HG03039 (cell line): ENCODE results near the gene SPAG16.

Source experiments
- ATAC-seq: cut with Tn5 transposase; IDR thresholded peaks from one replicate; pipeline ENCODE4 v1.9.1; 2021; ENCODE audit warnings: mild to moderate bottlenecking, moderate library complexity; ENCODE audit not compliant: unreplicated experiment

Gene SPAG16

GRCh38 chr2:214130114-214130513, 845.9 kb downstream of the SPAG16 start:
- ATAC-seq: no peak

GRCh38 chr2:214135966-214136365, 851.7 kb downstream of the SPAG16 start:
- ATAC-seq: no peak

- no peak for ATAC-seq
These were observed 854.5 kb downstream of the SPAG16 start for GRCh38 chr2:214138779-214139178.

DNA sequence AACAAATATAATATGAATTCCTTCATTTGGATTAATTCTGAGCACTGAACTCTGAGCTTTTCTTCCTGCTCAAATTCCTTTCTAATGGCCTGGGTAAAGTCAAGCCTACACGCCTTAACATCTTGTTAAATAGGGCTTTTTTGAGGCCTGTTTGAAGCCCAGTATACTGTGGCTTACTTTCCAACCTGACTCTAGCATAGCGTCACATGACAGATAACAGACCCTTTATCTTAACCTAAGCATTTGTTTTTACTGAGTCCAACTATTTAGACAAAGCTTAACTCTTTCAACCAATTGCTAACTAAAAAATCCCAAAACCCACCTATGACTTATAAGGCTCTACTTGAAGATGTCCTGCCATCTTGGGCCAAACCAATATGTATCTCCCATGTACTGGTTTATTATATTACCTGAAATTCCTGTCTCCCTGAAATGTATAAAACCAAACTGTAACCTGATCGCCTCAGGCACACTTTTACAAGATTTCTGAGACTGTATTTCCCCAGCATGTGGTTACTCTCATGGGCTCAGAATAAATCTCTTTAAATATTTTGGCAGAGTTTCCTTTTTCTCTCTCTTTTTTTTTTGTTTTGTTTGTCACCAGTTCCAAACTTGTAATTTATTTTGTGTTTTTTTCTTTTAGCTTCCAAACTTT, 855.5 kb downstream of the SPAG16 start:
- ATAC-seq: no peak

- no peak for ATAC-seq
These were observed 872.7 kb downstream of the SPAG16 start for GRCh38 chr2:214156971-214157370.

DNA sequence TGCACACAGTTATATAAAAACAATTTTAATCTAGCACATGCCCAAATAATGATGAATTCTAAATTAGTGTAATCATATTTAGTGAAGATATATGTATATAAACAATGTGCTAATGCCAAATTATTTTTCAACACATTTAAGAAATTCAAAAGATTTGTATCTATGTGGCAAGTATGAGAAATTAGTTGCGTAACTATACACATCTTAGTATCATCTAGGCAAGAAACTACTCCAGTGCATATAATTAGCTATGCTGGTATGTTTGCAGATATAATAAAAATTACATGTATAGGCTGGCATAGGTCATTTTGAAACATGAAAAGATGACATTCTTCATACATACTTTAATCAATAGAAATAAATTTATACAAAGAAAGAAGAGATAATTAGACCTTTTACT, 874.6 kb downstream of the SPAG16 start:
- ATAC-seq: no peak

DNA sequence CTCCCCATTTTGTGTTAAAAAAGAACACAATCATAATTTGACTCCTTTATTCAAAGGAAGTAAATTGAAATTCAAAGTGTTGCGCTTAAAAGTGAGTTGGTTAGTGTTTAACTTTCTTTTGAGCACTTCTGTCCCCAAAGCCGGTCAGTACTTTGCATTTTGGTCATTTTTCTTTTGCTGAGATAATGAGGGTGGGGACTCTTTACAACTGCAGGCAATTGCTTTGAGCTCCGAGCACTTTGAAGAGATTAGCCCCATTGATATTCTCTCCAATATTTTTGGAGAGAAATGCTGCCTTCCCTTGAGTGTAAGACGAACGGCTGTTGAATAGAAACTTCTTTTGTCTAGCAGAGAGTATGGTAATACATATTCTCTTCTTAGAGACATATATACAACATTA, 885.0 kb downstream of the SPAG16 start:
- ATAC-seq: no peak

DNA sequence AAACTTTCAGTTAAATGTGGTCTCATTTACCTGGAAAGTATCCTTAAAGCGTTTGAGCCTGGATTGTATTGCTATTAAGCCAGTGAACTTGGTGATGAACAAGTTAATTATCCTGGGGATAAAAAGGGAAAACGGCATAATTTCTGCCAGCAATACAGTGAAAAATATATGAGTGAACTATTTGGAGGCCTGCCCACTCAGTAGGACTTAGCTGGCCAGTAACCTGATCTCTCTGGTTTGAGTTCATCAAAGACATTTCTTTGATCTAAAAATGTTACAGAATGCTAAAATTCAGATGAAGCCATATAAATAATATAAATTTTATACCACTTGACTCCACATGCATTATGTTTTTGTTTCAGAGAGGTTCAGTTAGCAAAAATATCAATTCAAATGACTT, 885.5 kb downstream of the SPAG16 start:
- ATAC-seq: no peak

- ATAC-seq: no peak
These were observed 890.3 kb downstream of the SPAG16 start for GRCh38 chr2:214174563-214174962.

DNA sequence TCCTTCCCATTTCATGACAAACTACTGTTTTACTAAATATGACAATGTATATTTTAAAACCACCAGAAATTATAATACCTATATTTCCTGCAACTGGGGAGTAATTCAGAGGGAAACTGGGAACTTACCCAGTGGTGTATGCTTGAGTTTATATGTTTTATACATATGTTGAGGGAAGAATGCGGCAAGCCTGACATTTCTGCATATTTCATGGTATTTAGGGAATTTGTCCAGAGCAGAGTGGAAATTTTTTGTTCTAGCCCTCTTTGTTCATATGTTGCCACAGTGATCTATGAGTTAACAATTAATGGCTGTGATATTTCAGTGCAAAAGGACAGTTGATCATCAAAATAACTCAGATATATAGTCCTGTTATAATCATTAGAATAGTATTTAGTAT, 895.8 kb downstream of the SPAG16 start:
- ATAC-seq: no peak

DNA sequence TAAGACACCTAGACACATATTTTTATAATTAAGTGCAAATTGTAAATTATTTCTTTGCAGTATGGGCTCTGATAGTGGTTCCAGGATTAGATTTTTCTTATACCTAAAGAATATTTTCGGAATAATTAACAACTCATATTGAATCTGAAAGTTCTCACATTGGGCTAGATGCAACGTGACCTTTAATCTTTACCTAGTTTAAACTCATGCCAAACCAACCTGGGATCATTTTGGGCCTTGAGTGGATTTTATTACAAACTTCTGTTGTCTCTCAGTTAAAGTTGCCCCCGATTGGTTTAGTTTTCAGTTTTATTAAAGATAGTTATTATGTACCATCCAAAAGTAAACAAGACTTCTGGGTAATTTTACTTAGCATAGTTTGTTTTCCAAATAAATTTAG, 896.4 kb downstream of the SPAG16 start:
- no peak for ATAC-seq

GRCh38 chr2:214184461-214184860, 900.2 kb downstream of the SPAG16 start:
- ATAC-seq: no peak

DNA sequence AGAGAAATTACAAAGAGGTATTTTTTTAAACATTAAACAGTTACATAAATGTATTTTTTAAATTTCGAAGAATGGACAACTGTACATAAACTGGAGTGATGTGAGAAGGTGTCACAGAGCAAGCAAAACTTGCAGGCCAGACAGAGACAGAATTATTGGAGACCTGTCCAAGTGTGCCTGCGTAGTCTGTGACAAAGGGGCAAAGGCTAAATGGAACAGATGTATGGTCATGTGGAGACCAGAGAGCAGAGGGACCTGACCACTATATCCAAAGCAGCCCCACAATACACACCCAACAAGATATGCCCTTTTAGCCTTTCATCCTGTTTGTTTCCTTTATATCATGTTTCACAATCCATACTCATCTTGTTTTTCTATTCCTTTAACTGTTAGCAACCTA, 901.3 kb downstream of the SPAG16 start:
- no peak for ATAC-seq

DNA sequence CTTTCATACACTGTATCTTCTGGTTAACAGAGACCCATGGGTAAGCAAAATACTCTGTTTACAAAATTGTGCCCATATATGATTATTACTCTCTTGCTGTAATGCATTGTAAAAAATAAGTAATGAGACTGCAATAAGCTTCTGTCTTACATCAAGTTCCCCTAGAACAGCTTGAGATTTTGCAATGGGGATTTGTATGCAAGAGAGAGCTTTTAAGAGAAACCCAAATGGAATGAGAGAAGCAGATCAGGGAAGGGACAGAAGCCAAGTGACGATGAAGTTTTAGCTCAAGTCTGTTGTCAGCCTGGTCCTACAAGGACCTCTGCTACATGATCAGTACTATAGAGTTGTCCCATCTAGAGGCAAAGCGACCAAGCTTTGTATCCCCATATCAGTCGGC, 908.4 kb downstream of the SPAG16 start:
- no peak for ATAC-seq

DNA sequence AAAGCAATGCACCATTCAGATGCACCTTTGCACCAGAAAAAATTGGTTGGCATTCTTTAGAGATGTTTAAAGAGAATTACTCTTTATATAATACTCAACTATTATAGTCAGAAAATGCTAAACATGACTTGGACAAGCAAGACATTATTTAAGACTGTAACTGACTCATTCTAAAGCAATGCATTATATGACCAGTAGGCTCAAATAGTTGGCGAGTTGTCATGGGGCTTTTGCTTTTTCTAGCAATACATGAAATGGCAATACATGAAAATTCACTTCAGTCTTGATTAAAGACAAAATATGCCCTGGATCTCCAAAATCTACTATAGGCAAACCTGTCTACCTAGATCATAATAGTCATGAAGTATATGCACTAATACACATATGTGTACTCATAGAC, 909.7 kb downstream of the SPAG16 start:
- no peak for ATAC-seq

GRCh38 chr2:214196260-214196659, 912.0 kb downstream of the SPAG16 start:
- no peak for ATAC-seq

GRCh38 chr2:214201892-214202291, 917.6 kb downstream of the SPAG16 start:
- no peak for ATAC-seq

DNA sequence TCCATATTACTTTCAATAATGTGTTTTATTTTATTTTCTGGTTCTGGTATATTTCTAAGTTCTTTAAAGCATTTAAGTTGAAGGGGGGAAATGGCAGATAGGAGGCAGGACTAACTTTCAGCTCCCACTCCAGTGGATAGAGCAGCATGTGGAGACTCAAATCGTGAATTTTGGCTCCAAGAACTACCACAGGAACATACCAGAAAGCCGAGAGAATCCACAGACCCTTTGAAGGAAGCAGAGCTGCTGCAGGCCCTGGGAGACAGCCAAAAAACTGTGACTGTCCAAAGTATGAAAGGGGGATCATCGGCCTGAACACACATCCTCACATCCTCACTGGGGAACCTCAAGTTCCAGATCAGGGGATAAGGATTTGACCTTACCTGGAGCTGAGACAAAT, 919.0 kb downstream of the SPAG16 start:
- ATAC-seq: no peak

DNA sequence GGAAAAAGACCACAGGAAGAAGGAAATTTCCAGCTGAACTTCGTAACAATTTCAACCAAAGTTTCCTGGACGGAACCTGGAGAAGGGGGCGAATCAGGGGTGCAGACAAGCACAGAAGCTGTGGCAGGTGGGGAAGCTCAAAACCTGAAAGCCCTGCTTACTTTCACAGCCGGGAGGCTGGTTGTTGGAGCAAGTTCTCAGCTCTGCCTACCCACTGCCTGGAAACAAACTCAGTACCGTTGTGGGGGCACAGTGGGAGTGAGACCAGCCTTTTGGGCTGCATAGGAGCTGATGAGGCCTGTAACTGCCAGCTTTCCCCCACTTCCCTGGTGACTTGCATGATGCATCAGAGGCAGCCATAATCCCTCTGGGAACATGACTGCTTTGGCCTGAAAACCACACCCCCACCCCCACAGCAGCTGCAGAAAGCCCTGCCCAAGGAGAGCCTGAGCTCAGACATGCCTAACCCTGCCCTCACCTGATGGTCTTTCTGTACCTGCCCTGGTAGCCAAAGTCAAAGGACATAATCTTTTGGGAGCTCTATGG, 919.6 kb downstream of the SPAG16 start:
- no peak for ATAC-seq

DNA sequence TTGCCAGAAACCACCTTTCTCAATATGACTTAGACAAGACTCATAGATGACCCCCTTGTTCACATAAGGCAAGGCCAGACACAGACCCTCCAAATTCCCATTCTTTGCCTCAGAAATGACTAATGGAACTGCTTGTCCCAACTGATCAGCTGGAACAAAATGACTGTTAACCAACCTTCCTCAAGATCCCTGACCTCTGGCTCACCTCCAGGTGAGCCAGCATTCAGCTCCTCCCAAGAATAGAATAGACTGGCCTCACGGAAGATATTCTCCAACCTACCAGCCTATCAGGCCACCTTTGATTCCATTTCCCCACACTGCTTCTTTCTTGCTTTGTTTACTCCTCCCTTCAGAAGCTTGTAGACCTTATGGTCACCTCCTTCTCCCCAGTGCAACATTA, 930.8 kb downstream of the SPAG16 start:
- ATAC-seq: no peak

DNA sequence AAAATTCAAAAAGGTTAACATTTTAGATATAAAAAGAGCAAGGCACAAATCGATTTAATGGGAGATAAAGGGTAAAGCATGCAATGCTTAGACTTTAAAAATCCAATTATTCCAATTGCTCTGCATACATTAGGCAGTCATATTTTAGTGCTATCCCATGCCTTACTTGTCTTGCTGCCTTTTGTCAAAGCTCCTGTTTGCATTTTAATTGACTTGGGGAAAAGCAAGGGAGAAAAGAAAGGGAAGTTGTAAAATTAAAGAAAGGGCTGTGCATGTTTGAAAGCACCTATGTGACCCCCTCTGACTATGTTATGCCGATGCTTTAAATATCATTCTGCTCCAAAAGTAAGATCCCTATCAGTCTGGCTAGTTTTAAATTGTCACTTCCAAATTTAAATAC, 932.9 kb downstream of the SPAG16 start:
- no peak for ATAC-seq

DNA sequence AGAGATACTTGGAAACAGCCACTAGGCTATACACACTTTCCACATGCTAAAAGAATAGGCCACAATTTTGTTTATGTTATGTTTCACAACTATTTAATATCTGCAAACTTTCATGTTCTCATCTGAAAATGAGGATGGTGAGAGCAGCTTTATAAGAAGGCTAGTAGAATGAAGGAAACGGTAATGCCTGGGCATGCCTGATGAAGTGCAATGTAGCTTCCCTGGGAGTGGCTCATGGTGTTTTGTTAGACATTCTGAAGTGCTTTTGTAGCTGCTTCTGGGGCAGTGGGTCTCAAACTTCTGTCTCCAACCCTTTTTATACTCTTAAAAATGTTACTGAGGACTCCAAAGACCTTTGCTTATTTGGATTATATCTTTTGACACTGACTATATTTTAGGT, 933.3 kb downstream of the SPAG16 start:
- ATAC-seq: no peak

- ATAC-seq: no peak
These were observed 936.0 kb downstream of the SPAG16 start for GRCh38 chr2:214220251-214220650.
